HuH-7.5 (cell line): ENCODE measurements around the gene TAB2.

Experiments used
- DNase-seq: peaks from one replicate; pipeline ENCODE4 v3.0.0; 2011; ENCODE audit warnings: low spot score

Gene TAB2

DNA sequence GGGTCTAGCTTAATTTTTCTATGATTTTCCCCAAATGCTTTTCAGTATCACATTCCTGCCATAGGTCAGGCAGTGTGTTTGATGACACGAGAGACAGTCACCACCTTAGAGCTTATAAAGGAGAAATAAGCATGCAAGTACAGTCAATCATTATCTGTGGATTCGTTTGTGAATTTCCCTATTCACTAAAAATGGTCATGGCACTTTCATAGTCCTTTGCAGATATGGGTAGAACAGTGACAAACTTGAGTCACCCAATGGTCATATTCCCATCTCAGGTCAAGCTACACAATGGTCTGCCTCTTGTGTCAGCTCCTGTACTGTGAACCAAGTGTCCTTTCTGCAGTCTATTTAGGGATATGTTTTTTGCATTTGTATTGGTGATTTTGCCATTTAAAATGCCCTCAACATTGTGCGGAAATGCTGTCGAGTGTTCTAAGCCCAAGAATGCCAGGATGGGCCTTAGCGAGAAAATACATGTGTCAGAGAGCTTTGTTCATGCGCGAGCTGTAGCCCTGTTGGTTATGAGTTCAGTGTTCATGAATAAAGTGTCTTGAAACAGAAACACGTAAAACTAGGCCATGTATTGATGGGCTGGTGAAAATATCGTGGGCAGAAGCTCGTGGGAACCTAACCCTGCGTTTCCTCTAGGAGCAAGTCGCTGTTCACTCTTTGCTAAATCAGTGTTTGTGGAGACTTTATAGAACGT lies 102.3 kb downstream of the TAB2 start:
- DNase-seq: no peak

DNA sequence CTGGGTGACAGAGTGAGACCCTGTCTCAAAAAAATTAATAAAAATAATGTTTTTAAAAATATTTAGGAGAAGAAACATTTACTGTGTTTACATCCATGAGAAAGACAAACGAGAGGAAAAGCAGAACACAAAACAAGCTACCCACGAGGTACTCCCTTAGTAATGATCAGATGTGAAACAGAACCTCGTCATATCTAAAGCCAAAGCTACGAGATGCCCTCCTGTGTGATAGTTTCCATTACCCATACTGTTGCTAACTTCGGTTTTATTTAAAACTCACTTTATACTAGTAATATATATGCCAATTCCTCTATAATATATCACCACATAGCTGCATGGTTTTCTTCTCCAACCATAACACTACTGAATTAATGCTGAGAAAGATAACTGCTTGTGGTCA lies 103.6 kb downstream of the TAB2 start:
- no peak for DNase-seq

DNA sequence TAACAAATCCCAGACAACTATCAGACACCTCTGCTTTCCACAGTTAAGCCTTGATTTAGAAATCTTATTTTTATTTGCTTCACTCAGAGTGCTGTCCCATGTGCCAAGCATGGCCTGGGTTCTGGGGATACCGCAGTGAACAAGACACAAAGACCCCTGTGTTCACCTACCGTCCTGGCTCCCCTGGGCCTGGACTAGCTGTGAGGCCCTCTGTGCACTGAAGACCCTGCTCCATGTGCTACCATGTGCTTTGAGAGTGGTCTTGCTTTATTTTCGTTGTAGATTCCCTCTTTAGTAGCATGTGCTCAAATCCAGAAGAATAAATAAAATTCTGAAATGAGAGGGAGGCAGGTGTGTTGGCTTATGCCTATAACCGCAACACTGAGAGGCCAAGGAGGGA lies 105.1 kb downstream of the TAB2 start:
- no peak for DNase-seq

DNA sequence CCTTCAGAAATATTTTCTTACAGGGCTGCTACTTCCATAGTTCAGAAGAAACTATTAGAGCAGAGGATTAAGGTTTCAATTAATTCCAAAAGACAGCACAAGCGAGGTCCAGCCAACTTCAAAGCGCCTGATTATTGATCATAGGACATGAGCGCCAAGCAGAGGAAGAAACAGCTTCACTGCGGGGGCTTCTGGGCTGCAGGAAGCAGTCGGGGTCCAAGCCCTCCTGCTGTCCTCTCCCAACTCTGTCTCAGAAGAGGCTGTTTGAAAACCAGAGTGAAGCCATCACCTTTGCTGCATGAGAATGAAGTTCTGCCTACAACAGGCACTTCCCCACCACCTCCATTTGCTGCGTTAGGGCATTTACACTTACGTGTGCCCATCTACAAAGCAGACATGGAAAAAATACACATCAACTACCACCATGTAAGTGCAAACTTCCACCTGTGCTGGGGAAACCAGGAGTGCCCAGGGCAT lies 106.5 kb downstream of the TAB2 start:
- no peak for DNase-seq

DNA sequence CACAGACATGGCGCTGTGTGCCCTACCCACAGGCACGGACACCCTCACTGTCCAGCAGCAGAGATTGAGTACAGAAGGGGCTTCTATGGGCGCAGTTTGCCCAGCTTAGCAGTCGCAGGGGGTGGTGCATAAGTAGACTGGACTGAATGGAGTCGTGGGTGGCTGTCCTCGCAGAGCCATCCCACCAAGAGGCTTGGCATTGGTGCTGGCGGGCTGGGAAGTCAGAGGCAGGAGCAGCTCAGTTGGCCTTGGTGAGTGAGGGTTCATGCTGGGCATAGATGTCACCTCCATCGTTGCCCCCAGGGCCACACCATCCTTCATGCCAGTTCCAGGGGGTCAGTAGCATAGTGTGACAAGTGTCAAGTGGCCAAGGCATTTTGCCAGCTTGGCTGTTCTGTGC lies 107.7 kb downstream of the TAB2 start:
- DNase-seq: no peak

DNA sequence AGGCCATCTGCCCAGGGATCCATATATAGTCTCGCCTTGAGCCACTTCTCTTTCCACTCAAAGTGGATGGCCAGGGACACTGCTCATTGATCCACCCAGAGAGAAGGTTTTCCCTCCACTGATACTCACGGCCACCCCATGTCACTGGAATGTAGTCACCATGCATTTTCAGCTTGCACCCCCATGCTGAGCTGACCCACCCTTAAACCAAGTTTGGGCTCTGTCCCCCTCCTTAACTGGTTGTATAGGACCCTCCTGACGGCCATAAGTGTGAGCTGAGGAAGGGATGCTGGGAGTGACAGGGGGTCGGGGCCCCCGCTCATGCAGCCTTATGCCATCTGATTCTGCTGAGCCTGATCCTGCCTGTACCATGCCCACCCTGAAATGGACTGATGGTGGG lies 108.2 kb downstream of the TAB2 start:
- DNase-seq: no peak

DNA sequence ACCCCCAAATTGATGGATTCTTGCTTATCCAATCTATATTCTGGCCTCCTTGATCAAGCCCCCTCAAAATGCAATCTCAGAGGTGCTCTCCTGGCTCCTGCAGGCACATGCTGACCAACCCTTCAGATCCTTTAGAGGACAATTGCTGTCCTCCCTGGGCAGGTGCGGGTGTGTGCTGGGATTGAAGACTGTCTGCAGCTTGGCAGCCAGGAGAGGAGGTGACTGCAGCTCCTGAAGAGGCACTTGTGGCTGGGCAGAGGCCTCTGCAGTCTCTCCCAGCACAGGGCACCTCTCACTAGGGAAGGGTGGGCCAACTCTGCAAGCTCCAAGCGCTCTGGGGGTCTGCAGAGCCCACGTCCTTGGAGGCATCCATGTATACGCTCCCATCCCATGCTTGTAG lies 111.1 kb downstream of the TAB2 start:
- no peak for DNase-seq

DNA sequence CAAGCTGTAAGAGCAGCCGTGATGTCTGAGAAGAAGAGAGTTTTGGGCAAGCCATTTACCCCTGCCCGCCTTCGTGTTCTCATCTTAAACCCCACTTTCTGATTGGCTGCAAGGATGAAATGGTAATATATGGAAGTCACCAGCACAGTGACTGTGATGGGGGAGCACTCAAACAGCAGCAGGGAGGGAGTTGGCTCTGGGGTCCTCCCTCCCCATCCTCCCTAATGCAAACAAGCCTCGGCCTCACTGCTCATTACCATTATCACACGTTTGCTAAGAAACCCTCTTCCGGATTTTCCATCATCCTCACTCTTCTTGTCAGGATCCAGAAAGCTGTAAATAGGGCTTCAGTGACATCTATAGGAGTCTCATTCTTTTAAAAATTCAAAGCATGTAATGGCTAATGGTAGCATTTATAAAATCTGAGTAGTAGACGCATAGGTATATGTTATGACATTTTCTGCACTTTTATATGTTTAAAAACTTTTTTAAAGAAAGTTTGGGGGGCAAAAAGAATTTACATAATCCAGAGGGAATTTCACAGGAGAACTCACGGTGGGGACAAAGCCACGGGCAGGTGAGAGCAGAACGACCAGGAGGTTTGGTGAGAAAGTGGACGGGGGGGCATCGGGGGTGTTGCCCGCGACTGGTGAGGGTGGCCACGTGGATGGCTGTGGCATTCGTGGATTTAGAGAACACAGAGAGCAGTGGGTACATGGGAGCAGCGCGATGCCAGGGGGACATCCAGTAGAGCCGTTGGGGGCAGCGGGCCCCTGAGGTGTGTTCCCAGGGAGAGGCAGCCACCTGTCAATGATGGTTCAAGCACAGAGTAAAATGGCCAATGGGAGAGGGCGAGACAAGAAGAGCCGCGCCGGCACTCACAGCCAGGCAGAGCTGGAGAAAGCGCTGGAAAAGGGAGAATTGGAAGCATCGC lies 112.2 kb downstream of the TAB2 start:
- no peak for DNase-seq

DNA sequence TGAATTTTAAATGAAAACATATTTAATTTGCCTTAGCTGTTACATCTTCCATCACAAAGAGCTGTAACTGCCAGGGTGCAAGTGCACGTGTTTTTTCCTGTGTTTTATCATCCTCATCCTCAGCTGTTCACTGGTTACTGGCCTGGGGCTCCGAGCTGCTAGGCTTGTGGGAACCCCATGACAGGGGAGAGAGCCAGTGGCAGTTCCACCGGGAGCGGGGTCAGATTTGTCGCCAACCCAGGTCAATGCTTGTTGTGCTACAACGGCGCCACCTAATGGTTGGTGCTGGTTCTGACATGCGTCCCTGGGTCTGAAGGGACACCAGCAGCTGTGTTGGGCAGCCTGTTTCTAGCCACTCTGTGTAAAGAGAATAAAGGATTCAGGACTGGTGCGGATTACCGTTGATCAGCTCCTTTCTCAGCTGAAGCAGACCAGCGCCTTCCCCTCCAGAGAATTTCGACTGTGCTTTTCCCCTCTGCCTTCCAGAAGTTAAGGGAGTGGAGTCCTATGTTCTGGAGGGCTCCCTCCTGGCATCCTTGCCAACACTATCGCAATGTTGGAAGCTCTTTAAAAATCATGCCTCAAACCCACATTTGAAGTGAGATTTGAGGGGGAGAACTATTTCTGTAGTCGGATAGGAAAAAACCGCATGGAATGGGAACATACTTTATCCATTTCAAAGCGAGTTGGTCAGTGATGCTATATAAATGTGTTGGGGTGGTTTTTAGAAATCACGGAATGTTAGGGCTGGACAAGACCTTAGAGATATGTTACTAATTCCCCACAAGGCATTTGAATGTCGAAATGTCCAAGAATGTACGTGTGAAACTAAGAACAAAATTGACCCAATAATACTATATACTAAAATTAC lies 114.6 kb downstream of the TAB2 start:
- peak; percentile 85 for DNase-seq

DNA sequence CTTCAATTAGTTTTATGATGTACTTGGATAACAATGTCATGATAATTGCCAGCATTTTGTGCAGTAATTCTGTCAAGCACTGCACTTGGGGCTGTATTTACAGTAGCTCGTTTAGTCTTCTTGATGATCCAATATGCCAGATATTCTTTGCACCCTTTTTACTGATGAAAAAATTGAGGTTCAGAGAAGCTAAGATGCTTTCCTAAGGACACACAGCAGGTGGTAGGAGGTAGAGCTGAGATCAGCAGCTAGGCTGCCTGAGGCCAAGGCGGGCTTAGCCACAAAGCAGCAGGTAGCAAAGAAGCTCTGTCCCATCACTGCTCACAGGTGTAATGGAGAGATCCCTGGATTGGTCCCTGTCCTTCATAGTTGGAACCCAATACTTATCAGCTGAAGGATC lies 115.9 kb downstream of the TAB2 start:
- DNase-seq: no peak

DNA sequence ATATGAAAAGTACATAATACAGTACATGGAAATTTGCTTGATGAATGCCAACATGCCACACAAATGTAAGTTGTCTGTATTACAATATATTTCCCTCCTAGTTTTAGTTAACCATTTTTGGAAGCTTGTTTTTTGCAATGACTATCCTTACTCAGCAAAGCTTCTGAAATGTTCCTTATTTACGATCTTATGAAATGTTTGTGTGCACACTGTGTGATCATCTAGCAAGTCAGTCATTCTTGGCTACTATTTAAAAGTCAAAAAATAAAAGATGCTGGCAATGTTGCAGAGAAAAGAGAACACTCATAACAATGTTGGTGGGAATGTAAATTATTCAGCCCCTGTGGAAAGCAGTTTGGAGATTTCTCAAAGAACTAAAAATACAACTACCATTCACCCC lies 116.4 kb downstream of the TAB2 start:
- DNase-seq: no peak

DNA sequence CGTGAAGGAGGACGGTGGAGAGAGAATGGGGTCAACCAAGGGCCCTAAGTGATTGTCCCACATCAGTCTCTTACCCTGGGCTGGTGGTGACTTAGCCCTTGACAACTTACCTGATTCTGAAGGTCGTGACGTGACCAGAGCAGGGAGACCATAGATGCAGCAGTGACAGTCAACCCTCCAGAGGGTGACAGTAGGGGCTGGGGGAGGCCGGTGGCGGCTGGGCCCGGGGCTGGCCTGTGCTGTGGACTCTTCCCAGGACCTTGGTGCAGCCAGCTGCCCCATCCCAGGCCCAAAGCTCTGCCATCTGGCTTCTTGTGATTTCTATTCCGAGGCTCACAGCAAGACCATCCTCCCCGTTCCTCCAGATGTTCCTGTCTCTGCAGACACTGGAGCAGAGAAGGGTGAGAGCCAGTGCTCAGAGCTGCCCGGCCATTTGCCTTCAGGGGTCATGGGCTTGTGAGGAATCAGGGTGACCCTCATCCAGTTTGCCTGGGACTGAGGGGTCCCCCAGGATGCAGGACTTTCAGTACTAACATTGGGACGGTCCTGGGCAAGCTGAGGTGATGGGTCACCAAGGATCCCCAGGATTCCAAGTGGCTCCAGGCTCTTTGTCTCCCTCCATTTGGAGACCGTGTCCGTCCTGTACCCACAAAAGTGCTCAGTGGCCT lies 118.5 kb downstream of the TAB2 start:
- no peak for DNase-seq

DNA sequence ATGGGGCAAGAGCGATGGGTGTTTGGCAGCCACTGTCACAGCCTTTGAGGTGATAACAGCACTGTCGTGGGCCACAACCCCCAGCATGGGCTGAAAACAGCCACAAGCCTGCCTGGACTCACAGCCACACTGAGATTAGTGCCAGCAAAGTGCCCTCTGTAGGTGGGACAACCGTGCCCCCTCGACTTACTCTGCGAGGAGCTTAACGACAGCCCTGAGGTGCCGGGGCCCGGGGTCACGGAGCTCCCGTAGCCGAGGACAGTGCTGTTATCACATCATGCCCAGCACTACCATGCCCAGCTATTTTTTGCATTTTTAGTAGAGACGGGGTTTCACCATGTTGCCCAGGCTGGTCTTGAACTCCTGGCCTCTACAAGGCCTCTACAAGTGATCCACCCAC lies 119.1 kb downstream of the TAB2 start:
- DNase-seq: no peak

DNA sequence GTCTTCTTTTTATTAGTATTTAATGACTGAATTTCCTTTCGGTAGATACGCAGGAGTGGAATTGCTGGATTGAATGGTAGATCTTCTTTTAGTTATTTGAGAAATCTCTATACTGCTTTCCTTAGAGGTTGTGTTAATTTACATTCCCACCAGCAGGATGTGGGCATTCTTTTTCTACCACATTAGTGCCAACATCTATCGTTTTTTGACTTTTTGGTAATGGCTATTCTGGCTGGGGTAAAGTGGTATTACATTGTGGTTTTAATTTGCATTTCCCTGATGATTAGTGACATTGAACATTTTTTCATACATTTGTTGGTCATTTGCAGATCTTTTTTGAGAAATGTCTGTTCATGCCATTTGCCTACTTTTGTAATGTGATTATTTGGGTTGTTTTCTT lies 119.7 kb downstream of the TAB2 start:
- DNase-seq: no peak

DNA sequence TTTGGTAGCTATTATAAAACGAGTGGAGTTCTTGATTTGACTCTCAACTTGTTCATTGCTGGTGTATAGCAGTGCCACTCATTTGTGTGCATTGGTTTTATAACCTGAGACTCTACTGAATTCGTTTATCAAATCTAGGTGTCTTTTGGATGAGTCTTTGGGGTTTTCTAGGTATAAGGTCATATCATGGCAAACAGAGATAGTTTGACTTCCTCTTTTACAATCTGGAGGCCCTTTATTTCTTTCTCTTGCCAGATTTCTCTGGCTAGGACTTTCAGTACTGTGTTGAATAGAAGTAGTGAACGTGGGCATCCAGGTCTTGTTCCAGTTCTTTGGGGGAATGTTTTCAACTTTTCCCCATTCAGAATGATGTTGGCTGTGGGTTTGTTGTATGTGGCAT lies 121.3 kb downstream of the TAB2 start:
- DNase-seq: no peak

DNA sequence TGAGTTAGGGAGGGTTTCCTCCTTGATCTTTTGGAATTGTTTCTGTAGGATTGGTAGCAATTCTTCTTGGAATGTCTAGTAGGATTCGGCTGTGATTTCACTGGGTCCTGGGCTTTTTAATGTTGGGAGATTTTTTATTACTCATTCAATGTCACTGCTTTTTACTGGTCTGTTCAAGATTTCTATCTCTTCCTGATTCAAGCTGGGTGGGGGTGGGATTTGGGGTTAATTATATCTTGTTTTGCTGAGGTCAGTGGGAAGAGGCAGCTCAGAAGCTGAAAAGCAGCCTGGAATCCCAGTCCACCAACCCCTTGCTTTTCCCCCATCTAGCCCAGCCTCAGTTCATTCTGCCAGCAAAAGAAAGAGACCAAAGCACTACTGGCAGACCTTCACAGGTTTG lies 122.1 kb downstream of the TAB2 start:
- DNase-seq: no peak

DNA sequence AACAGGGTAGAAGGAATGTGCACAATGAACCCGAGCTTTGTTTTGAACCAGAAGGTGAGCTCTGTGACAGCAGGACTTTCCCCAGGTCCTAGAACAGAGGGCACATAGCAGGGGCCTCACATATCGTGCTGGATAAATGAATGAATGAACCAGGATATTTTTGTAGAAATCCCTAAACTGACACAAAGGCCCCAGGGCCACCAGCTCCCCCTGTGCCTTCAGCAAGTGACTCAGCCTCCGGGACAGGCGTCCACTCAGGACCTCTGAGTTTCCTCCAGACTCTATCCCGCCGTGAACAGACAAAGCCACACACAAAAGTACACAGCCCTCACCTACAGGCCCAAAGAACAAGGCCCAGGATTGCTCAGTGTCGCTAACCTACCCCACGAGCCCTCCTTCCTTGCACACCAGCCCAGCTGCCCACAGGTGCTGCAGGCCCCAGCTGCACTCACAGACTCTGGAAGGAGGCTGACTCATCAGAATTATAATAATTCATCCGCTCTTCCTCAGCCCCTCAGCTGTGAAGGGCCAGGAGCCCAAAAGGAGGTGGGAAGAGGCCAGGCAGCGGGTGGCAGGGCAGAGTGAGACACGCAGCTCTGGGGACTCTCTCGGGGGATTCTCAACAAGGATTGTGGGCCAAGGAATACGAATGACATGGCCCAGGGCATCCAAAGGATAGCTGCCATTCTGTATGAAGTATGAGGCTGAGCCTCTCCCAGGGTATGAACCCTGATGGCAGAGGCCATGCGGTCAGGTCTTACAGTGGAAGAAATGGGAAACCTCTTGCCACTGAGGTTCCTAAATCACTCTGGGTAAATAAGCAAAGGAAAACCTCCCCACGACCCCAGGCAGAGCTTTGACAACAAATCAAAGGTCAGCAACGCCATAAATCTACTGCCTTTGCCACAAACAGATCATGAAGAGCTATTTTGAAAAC lies 123.5 kb downstream of the TAB2 start:
- no peak for DNase-seq

DNA sequence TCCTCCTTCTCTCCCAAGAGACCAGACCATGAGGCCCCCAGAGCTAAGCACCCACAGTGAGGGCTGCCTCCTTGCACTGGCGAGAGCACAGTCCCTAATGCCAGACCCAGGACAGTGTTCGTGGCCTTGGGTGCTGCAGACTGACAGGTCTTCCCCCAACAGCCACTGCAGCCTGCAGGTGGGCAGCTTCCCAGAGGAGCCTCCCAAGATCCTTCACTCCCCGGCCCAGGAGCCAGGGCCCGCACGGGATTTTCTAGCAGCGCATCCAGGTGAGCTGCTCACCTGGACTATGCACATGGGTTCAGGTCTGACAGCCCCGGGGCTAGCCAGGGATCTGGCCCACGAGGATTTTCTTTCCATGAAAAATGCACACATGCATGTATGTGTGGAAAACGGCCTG lies 124.2 kb downstream of the TAB2 start:
- DNase-seq: no peak

DNA sequence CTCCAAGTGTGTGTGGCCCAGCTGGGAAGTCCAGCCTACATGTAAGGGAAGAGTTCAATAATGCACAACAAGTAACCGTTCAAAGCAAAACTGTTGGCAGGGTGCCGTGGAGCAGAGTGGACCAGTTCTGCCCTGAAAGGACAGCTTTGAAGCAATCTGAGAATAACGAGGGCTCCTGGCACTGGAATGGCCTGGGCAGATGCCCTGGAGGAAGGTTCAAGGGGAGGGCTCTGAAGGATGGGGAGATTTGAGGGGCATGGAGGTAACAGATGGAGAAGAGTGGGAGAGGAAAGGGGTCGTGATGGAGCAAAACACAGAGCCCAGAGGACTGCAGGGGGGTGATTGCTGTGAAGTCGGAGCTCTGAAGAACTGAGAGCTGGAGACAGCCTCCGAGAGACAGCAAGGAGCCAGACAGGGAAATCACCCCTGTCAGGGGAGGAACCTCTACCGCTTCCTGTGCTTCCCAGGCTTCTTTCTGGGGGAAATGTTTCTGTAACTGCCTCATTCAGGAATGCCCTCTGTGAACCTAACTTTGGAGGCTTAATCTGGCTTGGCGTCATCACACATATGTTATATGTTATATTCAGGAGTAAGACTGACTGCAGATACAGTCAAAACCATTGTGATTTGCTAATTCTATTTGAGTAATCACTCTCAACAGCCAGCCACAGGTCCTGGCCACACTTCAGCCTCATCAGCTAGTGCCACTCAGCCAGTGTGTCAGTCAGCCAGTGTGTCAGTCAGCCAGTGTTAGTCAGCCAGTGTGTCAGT lies 126.1 kb downstream of the TAB2 start:
- no peak for DNase-seq
